ENCODE results near the gene IDH1.

Gene IDH1

DNA sequence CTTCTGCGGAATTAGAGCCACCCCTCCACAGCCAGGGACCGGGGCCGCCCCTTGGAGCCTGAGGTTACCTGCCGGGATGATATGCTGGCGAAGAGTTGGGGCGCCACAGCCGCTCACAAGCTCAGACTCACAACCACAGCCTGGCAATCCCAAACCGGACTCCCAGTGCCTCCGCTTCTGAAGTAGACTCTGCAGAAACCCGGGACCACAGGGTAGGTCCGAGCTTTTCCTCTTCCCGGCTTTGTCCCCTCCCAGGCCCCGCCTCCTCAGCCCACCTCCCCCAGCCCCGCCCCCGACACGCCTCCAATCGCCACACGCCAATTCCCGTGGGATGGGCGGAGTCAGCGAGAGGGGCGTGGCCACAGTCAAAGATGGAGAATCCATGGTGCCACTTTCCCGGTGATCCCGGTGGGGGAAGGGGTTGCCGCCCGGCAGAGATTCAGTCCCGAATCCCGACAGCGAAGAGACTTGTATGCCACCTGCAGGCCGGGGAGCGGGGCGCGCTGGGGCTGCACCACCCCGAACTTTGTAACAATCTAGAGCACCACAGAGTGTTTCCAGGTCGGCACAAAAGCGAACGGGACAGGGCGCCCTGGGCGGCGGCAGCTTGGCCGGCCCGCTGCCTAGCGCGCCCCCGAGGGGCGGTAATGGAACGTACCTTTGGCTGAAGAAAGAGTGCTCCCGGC is at the start of gene IDH1:
TSS of gene IDH1 (minus strand) at position 201 of the 686 bp plus-strand sequence. CDS start 3,520 bp downstream, outside the sequence.
- Histone ChIP-seq H3K27me3 (ENCODE audit: control insufficient read depth in 1 of 2, insufficient read depth in 2 of 2, low read length in 2 of 2) (no peaks in the 10 kb centered on the region), H3K4me1 (ENCODE audit: control insufficient read depth in 1 of 2, insufficient read depth in 2 of 2, low read length in 2 of 2) (peaks cover 24 to 27% of the 10 kb centered on the region in 2 donors), H3K9me3 (ENCODE audit: control insufficient read depth in 1 of 2, low read length in 2 of 2) (no peaks in the 10 kb centered on the region), H3K36me3 (ENCODE audit: control insufficient read depth in 1 of 2, insufficient read depth in 2 of 2, low read length in 2 of 2) (peaks cover 15 to 24% of the 10 kb centered on the region in 2 donors), H3K4me3 (ENCODE audit: low read depth in 1 of 2, low read length in 2 of 2) (peak within 1 kb of the TSS; percentile 99 to 100), H3K9ac (ENCODE audit: low read depth in 1 of 2, low read length in 2 of 2) (peak within 1 kb of the TSS; percentile 74 to 85), H3K27ac (ENCODE audit: low read depth, low read length) (peak within 1 kb of the TSS; percentile 63)

DNA sequence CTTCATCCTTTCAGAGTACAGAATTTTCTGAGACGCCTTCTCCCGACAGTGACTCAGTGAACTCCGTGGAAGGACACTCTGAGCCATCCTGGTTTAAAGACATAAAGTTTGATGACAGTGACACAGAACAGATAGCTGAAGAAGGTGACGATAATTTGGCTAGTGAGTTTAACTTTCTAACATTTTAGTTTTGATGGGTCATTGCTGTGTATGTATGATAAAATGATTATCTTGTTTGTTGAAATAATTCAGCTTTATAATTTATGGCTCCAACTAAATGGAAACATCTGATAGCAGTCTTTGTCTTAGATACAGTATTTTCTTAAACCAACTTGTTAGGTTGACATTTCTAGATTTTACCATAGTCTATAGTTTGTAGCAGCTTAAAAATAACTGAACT is 49.3 kb upstream of the IDH1 start:
- Histone ChIP-seq H3K36me3 (ENCODE audit: control insufficient read depth in 1 of 2, insufficient read depth in 2 of 2, low read length in 2 of 2) (peaks cover 26 to 54% of the 10 kb centered on the region in 2 donors), H3K9ac (ENCODE audit: low read depth in 1 of 2, low read length in 2 of 2) (no peak overlapping the region), H3K4me3 (ENCODE audit: low read depth in 1 of 2, low read length in 2 of 2) (no peak overlapping the region), H3K4me1 (ENCODE audit: control insufficient read depth in 1 of 2, insufficient read depth in 2 of 2, low read length in 2 of 2) (no peaks in the 10 kb centered on the region), H3K27me3 (ENCODE audit: control insufficient read depth in 1 of 2, insufficient read depth in 2 of 2, low read length in 2 of 2) (no peaks in the 10 kb centered on the region), H3K9me3 (ENCODE audit: control insufficient read depth in 1 of 2, low read length in 2 of 2) (no peaks in the 10 kb centered on the region), H3K27ac (ENCODE audit: low read depth, low read length) (no peak overlapping the region)

DNA sequence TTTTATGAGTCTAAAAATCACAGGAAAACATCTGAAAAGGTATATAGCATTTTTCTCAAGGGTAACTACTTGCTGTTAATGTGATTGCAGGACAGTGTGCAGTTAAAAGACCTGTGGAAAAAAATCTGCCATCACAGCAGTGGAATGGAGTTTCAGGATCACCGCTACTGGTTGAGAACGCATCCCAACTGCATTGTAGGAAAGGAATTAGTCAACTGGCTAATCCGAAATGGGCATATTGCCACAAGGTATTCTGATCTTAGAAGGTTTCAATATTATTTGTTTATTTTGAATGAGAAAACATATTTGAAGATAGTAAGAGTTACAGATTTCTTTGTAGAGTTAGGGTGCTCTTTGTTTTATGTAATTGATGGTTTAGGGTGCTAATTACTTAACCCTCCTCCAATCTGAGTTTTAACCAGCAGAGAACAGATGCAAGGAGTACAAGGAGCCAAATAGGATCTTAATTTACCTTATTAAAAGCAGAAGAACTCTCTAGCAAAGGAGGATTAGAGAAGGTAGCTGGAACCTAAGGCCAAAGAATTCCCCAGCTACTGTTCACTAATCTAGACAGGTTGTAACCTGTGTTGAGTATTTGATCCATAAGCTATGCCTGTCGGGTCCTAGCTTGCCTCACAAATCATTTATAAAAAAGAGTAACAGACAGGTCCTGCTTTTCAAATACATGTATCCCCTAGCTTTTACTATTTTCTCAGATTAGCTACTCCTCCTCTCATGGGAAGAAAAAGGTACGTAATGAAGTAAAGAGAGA is 46.2 kb upstream of the IDH1 start:
- Histone ChIP-seq H3K9me3 (ENCODE audit: control insufficient read depth in 1 of 2, low read length in 2 of 2) (no peaks in the 10 kb centered on the region), H3K4me1 (ENCODE audit: control insufficient read depth in 1 of 2, insufficient read depth in 2 of 2, low read length in 2 of 2) (no peaks in the 10 kb centered on the region), H3K4me3 (ENCODE audit: low read depth in 1 of 2, low read length in 2 of 2) (no peak overlapping the region), H3K27me3 (ENCODE audit: control insufficient read depth in 1 of 2, insufficient read depth in 2 of 2, low read length in 2 of 2) (no peaks in the 10 kb centered on the region), H3K9ac (ENCODE audit: low read depth in 1 of 2, low read length in 2 of 2) (no peak overlapping the region), H3K36me3 (ENCODE audit: control insufficient read depth in 1 of 2, insufficient read depth in 2 of 2, low read length in 2 of 2) (peaks cover 33 to 60% of the 10 kb centered on the region in 2 donors), H3K27ac (ENCODE audit: low read depth, low read length) (no peak overlapping the region)

DNA sequence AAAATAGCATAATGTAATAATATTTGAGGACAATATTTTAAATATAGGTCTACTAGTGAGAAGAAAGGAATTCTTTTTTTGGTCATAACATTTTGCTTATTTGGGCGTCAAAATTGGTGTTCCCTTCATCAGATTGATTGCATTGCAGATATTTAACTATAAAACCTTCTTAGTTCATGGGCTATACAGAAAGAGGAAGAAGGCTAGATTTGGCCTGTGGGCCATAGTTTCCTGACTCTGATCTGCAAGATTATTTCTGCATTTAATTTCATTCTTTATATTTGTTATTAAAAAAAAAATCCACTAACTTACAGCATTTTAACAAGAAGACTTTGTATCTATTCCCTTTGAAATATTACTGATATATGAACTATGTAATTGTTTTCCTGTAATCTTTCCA is 43.1 kb upstream of the IDH1 start:
- Histone ChIP-seq H3K27ac (ENCODE audit: low read depth, low read length) (no peak overlapping the region), H3K9me3 (ENCODE audit: control insufficient read depth in 1 of 2, low read length in 2 of 2) (no peaks in the 10 kb centered on the region), H3K27me3 (ENCODE audit: control insufficient read depth in 1 of 2, insufficient read depth in 2 of 2, low read length in 2 of 2) (no peaks in the 10 kb centered on the region), H3K9ac (ENCODE audit: low read depth in 1 of 2, low read length in 2 of 2) (no peak overlapping the region), H3K4me1 (ENCODE audit: control insufficient read depth in 1 of 2, insufficient read depth in 2 of 2, low read length in 2 of 2) (no peaks in the 10 kb centered on the region), H3K36me3 (ENCODE audit: control insufficient read depth in 1 of 2, insufficient read depth in 2 of 2, low read length in 2 of 2) (peaks cover 32 to 59% of the 10 kb centered on the region in 2 donors), H3K4me3 (ENCODE audit: low read depth in 1 of 2, low read length in 2 of 2) (no peak overlapping the region)

DNA sequence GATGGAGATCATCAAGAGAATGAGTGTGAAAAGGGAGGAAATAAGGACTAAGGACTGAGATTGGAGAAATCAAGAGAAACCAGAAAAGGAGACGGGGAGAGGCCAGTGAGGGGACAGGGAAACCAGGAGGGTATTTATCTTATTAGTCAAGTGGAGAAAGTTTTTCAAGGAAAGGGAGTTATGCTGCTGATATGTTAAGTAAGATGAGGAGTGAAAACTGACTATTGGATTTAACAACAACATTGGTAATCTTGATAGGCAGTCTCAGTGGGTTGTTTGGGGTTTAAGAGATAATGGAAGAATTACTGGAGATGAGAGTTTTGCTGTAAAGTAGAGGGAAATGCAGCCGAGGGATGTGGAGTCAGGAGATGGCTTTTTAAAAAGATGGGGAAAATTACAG is 41.7 kb upstream of the IDH1 start:
- Histone ChIP-seq H3K4me1 (ENCODE audit: control insufficient read depth in 1 of 2, insufficient read depth in 2 of 2, low read length in 2 of 2) (no peaks in the 10 kb centered on the region), H3K27ac (ENCODE audit: low read depth, low read length) (no peak overlapping the region), H3K36me3 (ENCODE audit: control insufficient read depth in 1 of 2, insufficient read depth in 2 of 2, low read length in 2 of 2) (peaks cover 30 to 48% of the 10 kb centered on the region in 2 donors), H3K9me3 (ENCODE audit: control insufficient read depth in 1 of 2, low read length in 2 of 2) (no peaks in the 10 kb centered on the region), H3K27me3 (ENCODE audit: control insufficient read depth in 1 of 2, insufficient read depth in 2 of 2, low read length in 2 of 2) (no peaks in the 10 kb centered on the region), H3K9ac (ENCODE audit: low read depth in 1 of 2, low read length in 2 of 2) (no peak overlapping the region), H3K4me3 (ENCODE audit: low read depth in 1 of 2, low read length in 2 of 2) (no peak overlapping the region)

DNA sequence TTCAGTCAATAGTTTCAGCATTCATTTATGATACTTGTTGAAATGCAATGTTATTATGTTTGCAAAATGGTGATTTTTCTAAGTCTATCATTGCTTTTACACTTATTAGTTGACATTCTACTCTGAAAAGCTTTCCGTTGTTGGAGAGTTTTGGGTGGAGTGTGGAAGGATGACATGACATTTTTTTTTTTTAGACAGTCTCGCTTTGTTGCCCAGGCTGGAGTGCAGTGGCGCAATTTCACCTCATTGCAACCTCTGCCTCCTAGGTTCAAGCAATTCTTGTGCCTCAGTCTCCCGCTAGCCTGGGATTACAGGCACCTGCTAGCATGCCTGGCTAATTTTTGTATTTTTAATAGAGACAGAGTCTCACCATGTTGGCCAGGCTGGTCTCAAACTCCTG is 41.0 kb upstream of the IDH1 start:
- no peak overlapping the region for H3K9ac ChIP-seq (ENCODE audit: low read depth in 1 of 2, low read length in 2 of 2)

DNA sequence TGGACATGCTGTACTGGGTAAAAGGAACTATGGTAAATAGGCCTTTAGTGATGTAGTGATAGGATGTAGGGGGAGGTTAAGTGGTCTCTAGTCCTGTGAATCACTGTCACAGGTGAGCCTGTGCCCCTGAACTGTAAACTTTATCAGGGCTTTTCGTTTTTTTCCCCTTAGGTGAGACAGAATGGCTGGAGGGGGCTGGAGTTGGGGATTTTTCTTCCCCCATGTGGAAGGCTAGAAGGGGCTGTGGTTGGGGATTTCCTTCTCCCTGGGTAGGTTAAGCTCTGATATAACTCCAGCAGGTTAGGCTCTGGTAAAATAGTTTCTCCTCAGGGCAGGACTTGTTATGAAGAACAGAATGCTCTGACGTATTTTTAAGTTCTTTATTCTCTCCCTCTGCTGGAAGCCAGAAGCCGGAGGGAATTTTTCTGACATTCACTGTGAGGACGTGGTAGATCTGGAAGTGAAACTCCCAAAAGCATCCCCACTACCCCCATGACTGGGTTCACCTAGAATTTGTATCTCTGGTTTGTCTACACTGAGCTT is 39.7 kb upstream of the IDH1 start:
- Histone ChIP-seq H3K4me1 (ENCODE audit: control insufficient read depth in 1 of 2, insufficient read depth in 2 of 2, low read length in 2 of 2) (no peaks in the 10 kb centered on the region), H3K4me3 (ENCODE audit: low read depth in 1 of 2, low read length in 2 of 2) (no peak overlapping the region), H3K9me3 (ENCODE audit: control insufficient read depth in 1 of 2, low read length in 2 of 2) (peaks cover 0 to 9% of the 10 kb centered on the region in 2 donors), H3K9ac (ENCODE audit: low read depth in 1 of 2, low read length in 2 of 2) (no peak overlapping the region), H3K27me3 (ENCODE audit: control insufficient read depth in 1 of 2, insufficient read depth in 2 of 2, low read length in 2 of 2) (no peaks in the 10 kb centered on the region), H3K27ac (ENCODE audit: low read depth, low read length) (no peak overlapping the region), H3K36me3 (ENCODE audit: control insufficient read depth in 1 of 2, insufficient read depth in 2 of 2, low read length in 2 of 2) (peaks cover 25 to 52% of the 10 kb centered on the region in 2 donors)

More for the DNA sequence above, 41.0 kb upstream of the IDH1 start:
- Histone ChIP-seq H3K27ac (ENCODE audit: low read depth, low read length) (no peak overlapping the region), H3K36me3 (ENCODE audit: control insufficient read depth in 1 of 2, insufficient read depth in 2 of 2, low read length in 2 of 2) (peaks cover 23 to 44% of the 10 kb centered on the region in 2 donors), H3K9me3 (ENCODE audit: control insufficient read depth in 1 of 2, low read length in 2 of 2) (peaks cover 0 to under 1% of the 10 kb centered on the region in 2 donors), H3K4me3 (ENCODE audit: low read depth in 1 of 2, low read length in 2 of 2) (no peak overlapping the region), H3K27me3 (ENCODE audit: control insufficient read depth in 1 of 2, insufficient read depth in 2 of 2, low read length in 2 of 2) (no peaks in the 10 kb centered on the region), H3K4me1 (ENCODE audit: control insufficient read depth in 1 of 2, insufficient read depth in 2 of 2, low read length in 2 of 2) (no peaks in the 10 kb centered on the region)

DNA sequence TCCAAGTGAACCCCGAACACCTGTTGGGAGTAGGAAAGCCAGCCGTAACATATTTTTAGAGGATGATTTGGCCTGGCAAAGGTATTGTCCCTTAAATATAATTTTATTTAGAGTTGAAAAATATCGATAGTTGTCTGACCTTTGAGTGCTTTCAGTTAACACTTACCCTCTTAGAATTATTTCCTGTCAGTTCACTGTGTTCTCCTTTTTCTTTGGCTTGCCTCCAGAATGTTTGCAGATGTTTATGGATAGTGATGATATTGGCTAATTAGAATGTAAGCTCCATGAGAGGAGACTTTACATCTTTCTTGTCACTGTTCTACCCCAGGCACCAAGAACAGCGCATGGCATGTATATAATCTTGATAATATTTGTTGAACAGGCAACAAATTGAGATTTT is 31.0 kb upstream of the IDH1 start:
- peaks cover 0 to 9% of the 10 kb centered on the region in 2 donors for H3K9me3 ChIP-seq (ENCODE audit: control insufficient read depth in 1 of 2, low read length in 2 of 2)
- peaks cover 23 to 44% of the 10 kb centered on the region in 2 donors for H3K36me3 ChIP-seq (ENCODE audit: control insufficient read depth in 1 of 2, insufficient read depth in 2 of 2, low read length in 2 of 2)
- peaks cover 0 to 21% of the 10 kb centered on the region in 2 donors for H3K4me1 ChIP-seq (ENCODE audit: control insufficient read depth in 1 of 2, insufficient read depth in 2 of 2, low read length in 2 of 2)
- no peak overlapping the region for H3K9ac ChIP-seq (ENCODE audit: low read depth in 1 of 2, low read length in 2 of 2)
- no peaks in the 10 kb centered on the region for H3K27me3 ChIP-seq (ENCODE audit: control insufficient read depth in 1 of 2, insufficient read depth in 2 of 2, low read length in 2 of 2)
- no peak overlapping the region for H3K4me3 ChIP-seq (ENCODE audit: low read depth in 1 of 2, low read length in 2 of 2)
- no peak overlapping the region for H3K27ac ChIP-seq (ENCODE audit: low read depth, low read length)

DNA sequence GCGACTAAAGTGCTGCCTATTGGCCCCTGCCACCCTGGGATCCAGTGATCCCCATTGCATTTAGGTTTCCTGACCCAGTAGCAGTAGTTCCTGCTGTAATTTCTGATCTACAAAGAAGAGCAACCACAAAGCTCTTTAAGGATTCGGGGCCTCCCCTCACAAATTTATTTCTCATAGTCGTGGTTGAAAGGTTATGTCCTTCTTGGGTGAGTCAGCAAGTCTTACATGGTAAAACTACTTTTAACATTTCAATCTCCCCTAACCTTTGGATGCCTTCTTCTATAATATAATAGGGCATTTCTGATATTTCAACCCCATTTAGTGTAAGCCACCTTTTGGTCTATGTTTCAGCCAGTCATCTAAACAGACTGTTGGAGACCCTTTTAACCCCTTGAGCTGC is 26.1 kb upstream of the IDH1 start:
- Histone ChIP-seq H3K27me3 (ENCODE audit: control insufficient read depth in 1 of 2, insufficient read depth in 2 of 2, low read length in 2 of 2) (no peaks in the 10 kb centered on the region), H3K9me3 (ENCODE audit: control insufficient read depth in 1 of 2, low read length in 2 of 2) (no peaks in the 10 kb centered on the region), H3K36me3 (ENCODE audit: control insufficient read depth in 1 of 2, insufficient read depth in 2 of 2, low read length in 2 of 2) (peaks cover 23 to 58% of the 10 kb centered on the region in 2 donors), H3K4me3 (ENCODE audit: low read depth in 1 of 2, low read length in 2 of 2) (no peak overlapping the region), H3K4me1 (ENCODE audit: control insufficient read depth in 1 of 2, insufficient read depth in 2 of 2, low read length in 2 of 2) (peaks cover 0 to 23% of the 10 kb centered on the region in 2 donors), H3K27ac (ENCODE audit: low read depth, low read length) (no peak overlapping the region), H3K9ac (ENCODE audit: low read depth in 1 of 2, low read length in 2 of 2) (no peak overlapping the region)

DNA sequence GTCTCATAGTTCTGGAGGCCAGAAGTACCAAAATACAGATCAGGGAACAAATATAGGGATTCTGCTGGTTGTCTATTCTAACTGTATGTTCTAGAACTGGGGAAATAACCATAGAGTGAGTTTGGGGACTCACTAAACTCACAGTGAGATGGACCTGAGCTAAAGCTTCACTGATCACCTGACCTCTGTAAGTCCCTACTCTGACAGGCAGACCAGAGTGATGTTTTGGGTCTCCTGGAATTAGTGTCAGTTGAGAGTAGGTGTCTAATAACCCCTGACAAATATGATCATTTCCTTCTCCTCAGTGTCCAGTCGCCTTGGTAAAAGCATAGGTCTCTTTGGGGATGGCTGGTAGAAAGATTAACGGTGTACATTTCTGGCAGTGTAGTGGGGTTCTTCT is 25.4 kb upstream of the IDH1 start:
- Histone ChIP-seq H3K9me3 (ENCODE audit: control insufficient read depth in 1 of 2, low read length in 2 of 2) (no peaks in the 10 kb centered on the region), H3K36me3 (ENCODE audit: control insufficient read depth in 1 of 2, insufficient read depth in 2 of 2, low read length in 2 of 2) (peaks cover 26 to 64% of the 10 kb centered on the region in 2 donors), H3K9ac (ENCODE audit: low read depth in 1 of 2, low read length in 2 of 2) (no peak overlapping the region), H3K27ac (ENCODE audit: low read depth, low read length) (no peak overlapping the region), H3K4me1 (ENCODE audit: control insufficient read depth in 1 of 2, insufficient read depth in 2 of 2, low read length in 2 of 2) (peaks cover 0 to 23% of the 10 kb centered on the region in 2 donors), H3K27me3 (ENCODE audit: control insufficient read depth in 1 of 2, insufficient read depth in 2 of 2, low read length in 2 of 2) (no peaks in the 10 kb centered on the region), H3K4me3 (ENCODE audit: low read depth in 1 of 2, low read length in 2 of 2) (no peak overlapping the region)

Data from duodenal mucosa (tissue), 2 donors.